ENCODE measurements around the gene GLCCI1.

DNA sequence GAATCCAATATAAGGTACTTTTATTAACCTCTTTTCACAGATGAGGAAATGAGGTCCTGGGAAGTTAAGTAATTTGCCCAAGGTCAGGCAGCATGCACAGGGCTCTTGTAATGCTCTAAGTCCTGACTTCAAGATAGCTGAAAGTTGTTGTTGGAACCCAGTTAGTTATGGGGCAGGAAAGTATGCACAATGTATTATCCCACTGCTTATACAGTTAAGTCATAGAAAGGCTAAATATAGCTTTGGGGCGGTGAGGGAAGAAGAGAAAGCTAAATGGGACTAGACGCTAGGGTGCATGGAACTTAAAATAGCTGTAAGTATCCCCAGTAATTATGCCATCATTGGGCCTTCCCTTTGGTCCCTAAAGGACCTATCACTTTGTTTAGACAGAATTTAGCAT, 9.2 kb downstream of the GLCCI1 start:
- TF ChIP-seq, protein P1, sequence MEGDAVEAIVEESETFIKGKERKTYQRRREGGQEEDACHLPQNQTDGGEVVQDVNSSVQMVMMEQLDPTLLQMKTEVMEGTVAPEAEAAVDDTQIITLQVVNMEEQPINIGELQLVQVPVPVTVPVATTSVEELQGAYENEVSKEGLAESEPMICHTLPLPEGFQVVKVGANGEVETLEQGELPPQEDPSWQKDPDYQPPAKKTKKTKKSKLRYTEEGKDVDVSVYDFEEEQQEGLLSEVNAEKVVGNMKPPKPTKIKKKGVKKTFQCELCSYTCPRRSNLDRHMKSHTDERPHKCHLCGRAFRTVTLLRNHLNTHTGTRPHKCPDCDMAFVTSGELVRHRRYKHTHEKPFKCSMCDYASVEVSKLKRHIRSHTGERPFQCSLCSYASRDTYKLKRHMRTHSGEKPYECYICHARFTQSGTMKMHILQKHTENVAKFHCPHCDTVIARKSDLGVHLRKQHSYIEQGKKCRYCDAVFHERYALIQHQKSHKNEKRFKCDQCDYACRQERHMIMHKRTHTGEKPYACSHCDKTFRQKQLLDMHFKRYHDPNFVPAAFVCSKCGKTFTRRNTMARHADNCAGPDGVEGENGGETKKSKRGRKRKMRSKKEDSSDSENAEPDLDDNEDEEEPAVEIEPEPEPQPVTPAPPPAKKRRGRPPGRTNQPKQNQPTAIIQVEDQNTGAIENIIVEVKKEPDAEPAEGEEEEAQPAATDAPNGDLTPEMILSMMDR (IDR thresholded peaks at IDR 0.05; ENCODE audit: insufficient read depth, low read length): no peak
- no peak for TF ChIP-seq POLR2AphosphoS5 (IDR thresholded peaks at IDR 0.05; ENCODE audit: low read depth)
- TF ChIP-seq, protein P2, sequence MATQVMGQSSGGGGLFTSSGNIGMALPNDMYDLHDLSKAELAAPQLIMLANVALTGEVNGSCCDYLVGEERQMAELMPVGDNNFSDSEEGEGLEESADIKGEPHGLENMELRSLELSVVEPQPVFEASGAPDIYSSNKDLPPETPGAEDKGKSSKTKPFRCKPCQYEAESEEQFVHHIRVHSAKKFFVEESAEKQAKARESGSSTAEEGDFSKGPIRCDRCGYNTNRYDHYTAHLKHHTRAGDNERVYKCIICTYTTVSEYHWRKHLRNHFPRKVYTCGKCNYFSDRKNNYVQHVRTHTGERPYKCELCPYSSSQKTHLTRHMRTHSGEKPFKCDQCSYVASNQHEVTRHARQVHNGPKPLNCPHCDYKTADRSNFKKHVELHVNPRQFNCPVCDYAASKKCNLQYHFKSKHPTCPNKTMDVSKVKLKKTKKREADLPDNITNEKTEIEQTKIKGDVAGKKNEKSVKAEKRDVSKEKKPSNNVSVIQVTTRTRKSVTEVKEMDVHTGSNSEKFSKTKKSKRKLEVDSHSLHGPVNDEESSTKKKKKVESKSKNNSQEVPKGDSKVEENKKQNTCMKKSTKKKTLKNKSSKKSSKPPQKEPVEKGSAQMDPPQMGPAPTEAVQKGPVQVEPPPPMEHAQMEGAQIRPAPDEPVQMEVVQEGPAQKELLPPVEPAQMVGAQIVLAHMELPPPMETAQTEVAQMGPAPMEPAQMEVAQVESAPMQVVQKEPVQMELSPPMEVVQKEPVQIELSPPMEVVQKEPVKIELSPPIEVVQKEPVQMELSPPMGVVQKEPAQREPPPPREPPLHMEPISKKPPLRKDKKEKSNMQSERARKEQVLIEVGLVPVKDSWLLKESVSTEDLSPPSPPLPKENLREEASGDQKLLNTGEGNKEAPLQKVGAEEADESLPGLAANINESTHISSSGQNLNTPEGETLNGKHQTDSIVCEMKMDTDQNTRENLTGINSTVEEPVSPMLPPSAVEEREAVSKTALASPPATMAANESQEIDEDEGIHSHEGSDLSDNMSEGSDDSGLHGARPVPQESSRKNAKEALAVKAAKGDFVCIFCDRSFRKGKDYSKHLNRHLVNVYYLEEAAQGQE (IDR thresholded peaks at IDR 0.05; ENCODE audit: insufficient replicate concordance, low read depth): no peak
